Measurements from ENCODE around the gene LSMEM2. TPM values are rescaled to one million over a fixed set of nuclear protein-coding genes. Genes with fewer than 3 reads are reported as not detected.

LSMEM2 gene
- total and polyA plus RNA-seq, 9 of the 15 experiments (the other 6 are each of a cell fraction or from before 2014, with no cell fraction given): not detected

DNA sequence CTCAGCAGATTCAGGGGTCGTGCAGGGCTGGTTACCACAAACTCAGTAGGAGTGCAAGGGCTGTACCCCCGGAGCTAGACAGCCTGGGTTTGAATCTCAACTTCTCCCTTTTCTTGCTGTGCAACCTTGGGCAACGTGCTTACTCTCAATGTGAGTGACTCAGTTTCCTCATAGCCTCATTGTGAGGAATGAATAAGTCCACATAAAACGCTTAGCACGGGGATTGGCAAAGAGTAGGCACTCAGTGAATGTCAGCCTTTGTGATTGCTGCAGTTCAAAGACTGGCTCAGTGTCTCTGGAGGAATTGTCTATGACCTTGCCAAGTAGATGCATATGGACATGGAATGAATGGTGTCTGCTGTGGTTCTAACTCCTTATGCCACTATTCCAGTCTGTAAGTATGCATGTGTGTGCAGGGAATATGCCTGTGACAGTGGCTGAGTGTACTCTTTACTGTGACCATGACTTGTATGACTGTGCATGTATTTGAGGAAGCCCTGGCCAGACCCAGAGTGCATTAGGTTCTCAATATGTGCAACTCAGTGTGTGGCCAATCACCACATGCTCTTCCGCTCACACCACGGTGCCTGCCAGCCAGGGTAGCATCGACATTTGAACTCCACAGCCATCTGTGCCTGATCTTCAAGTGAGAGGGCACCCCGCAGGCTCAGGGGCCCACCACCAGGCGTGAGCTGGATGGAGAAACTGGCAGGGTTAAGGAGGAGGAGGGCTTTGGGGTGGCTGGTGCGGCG, 21.2 kb downstream of the LSMEM2 start (continued):
- TF ChIP-seq, protein P1, sequence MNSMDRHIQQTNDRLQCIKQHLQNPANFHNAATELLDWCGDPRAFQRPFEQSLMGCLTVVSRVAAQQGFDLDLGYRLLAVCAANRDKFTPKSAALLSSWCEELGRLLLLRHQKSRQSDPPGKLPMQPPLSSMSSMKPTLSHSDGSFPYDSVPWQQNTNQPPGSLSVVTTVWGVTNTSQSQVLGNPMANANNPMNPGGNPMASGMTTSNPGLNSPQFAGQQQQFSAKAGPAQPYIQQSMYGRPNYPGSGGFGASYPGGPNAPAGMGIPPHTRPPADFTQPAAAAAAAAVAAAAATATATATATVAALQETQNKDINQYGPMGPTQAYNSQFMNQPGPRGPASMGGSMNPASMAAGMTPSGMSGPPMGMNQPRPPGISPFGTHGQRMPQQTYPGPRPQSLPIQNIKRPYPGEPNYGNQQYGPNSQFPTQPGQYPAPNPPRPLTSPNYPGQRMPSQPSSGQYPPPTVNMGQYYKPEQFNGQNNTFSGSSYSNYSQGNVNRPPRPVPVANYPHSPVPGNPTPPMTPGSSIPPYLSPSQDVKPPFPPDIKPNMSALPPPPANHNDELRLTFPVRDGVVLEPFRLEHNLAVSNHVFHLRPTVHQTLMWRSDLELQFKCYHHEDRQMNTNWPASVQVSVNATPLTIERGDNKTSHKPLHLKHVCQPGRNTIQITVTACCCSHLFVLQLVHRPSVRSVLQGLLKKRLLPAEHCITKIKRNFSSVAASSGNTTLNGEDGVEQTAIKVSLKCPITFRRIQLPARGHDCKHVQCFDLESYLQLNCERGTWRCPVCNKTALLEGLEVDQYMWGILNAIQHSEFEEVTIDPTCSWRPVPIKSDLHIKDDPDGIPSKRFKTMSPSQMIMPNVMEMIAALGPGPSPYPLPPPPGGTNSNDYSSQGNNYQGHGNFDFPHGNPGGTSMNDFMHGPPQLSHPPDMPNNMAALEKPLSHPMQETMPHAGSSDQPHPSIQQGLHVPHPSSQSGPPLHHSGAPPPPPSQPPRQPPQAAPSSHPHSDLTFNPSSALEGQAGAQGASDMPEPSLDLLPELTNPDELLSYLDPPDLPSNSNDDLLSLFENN (IDR thresholded peaks at IDR 0.05; ENCODE audit: low read depth in 2 of 2, low read length in 2 of 2): no peak
- TF ChIP-seq ZNF224 (CRISPR knock-in tag; IDR thresholded peaks at IDR 0.05): 0 out of 2 replicates have a peak, but pooled peaks have one; percentile 57
- no peak for TF ChIP-seq BCL6 (CRISPR knock-in tag; IDR thresholded peaks at IDR 0.05)
- no peak for TF ChIP-seq TEAD4 (IDR thresholded peaks at IDR 0.05; ENCODE audit: low read length)
- TF ChIP-seq TEAD4 (CRISPR knock-in tag; IDR thresholded peaks at IDR 0.05; ENCODE audit: borderline replicate concordance): no peak
- no peak for TF ChIP-seq ARID4B (CRISPR knock-in tag; IDR thresholded peaks at IDR 0.05)
- TF ChIP-seq, protein P2, sequence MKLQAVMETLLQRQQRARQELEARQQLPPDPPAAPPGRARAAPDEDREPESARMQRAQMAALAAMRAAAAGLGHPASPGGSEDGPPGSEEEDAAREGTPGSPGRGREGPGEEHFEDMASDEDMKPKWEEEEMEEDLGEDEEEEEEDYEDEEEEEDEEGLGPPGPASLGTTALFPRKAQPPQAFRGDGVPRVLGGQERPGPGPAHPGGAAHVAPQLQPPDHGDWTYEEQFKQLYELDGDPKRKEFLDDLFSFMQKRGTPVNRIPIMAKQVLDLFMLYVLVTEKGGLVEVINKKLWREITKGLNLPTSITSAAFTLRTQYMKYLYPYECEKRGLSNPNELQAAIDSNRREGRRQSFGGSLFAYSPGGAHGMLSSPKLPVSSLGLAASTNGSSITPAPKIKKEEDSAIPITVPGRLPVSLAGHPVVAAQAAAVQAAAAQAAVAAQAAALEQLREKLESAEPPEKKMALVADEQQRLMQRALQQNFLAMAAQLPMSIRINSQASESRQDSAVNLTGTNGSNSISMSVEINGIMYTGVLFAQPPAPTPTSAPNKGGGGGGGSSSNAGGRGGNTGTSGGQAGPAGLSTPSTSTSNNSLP (IDR thresholded peaks at IDR 0.05; ENCODE audit: borderline replicate concordance, low read depth, low read length): no peak
- TF ChIP-seq ZNF175 (CRISPR knock-in tag; IDR thresholded peaks at IDR 0.05; ENCODE audit: low read depth): no peak
- no peak for TF ChIP-seq TBL1XR1 (IDR thresholded peaks at IDR 0.05; ENCODE audit: low read length in 2 of 2)
